ENCODE results near the gene SZT2.

SZT2 gene

DNA sequence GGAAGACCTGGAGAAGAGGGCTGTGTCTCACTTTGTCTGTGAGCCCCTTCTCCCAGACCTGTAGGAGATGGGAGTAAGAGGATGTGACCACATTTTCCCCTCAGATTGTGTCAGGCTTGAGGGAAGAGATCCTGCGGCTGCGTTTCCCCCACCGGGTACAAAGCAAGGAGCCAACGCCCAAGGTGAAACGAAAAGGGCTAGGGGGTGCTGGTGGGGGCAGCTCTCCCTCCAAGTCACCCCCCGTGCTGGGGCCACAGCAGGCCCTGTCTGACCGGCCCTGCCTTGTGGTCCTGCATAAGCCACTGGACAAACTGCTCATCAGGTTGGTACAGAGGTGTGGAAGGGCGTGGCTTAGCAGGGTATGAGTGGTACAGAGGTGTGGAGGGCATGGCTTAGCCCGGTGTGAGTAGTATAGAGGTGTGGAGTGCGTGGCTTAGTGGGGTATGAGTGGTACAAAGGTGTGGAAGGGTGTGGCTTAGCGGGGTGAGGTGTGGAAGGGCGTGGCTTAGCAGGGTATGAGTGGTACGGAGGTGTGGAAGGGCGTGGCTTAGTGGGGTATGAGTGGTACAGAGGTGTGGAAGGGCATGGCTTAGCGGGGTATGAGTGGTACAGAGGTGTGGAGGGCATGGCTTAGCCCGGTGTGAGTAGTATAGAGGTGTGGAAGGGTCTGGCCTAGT is 33.4 kb downstream of the SZT2 start:
- no peak overlapping the region for H3K4me3 ChIP-seq
- DNase-seq (ENCODE audit: low spot score): no peak
- H3K27ac ChIP-seq: no peak overlapping the region
- TF ChIP-seq, protein P1, sequence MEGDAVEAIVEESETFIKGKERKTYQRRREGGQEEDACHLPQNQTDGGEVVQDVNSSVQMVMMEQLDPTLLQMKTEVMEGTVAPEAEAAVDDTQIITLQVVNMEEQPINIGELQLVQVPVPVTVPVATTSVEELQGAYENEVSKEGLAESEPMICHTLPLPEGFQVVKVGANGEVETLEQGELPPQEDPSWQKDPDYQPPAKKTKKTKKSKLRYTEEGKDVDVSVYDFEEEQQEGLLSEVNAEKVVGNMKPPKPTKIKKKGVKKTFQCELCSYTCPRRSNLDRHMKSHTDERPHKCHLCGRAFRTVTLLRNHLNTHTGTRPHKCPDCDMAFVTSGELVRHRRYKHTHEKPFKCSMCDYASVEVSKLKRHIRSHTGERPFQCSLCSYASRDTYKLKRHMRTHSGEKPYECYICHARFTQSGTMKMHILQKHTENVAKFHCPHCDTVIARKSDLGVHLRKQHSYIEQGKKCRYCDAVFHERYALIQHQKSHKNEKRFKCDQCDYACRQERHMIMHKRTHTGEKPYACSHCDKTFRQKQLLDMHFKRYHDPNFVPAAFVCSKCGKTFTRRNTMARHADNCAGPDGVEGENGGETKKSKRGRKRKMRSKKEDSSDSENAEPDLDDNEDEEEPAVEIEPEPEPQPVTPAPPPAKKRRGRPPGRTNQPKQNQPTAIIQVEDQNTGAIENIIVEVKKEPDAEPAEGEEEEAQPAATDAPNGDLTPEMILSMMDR (IDR thresholded peaks at IDR 0.05): no peak

DNA sequence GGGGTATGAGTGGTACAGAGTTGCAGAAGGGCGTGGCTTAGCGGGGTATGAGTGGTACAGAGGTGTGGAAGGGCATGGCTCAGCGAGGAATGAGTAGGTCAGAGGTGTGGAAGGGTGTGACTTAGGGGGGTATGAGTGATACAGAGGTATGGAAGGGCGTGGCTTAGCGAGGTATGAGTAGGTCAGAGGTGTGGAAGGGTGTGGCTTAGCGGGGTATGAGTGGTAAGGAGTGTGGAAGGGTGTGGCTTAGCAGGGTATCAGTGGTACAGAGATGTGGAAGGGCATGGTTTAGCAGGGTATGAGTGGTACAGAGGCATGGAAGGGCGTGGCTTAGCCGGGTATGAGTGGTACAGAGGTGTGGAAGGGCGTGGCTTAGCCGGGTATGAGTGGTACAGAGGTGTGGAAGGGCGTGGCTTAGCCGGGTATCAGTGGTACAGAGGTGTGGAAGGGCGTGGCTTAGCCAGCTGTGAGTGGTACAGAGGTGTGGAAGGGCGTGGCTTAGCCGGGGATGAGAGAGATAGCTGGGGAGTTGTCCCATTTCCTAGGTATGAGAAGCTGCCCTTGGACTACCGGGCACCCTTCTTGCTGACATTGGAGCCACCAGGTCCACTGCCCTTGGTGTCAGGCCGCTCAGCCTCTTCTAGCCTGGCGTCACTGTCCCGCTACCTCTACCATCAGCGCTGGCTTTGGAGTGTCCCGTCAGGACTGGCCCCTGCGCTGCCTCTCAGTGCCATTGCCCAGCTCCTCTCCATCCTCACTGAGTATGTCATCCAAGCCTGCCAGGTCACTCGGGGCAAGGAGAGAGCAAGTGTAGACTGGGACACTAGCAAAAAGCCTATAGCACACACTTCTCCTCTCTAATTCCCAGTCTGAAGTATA is 34.2 kb downstream of the SZT2 start:
- H3K27ac ChIP-seq: no peak overlapping the region
- no peak for DNase-seq (ENCODE audit: low spot score)
- TF ChIP-seq, protein P1 (IDR thresholded peaks at IDR 0.05): no peak
- no peak overlapping the region for H3K4me3 ChIP-seq

DNA sequence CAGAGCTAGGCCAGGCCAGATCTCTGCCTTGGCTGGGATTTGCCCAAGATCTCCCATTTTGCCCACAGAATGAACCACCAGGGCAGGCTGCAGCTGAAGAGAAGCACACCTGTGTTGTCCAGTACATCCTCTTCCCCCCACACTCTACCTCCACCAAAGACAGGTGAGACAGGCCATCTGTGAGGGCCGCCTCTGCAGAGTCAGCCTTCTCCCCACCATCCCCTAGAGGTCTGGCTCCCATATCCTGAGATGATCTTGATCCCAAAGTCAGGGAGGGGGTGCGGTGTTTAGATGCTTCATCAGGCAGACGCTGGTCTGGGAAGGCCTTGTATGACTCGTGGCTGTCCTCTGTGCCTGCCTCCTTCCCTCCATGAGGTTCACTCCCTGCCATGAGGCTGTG is 35.3 kb downstream of the SZT2 start:
- H3K27ac ChIP-seq: no peak overlapping the region
- DNase-seq (ENCODE audit: low spot score): no peak
- TF ChIP-seq, protein P1 (IDR thresholded peaks at IDR 0.05): no peak
- H3K4me3 ChIP-seq: no peak overlapping the region

DNA sequence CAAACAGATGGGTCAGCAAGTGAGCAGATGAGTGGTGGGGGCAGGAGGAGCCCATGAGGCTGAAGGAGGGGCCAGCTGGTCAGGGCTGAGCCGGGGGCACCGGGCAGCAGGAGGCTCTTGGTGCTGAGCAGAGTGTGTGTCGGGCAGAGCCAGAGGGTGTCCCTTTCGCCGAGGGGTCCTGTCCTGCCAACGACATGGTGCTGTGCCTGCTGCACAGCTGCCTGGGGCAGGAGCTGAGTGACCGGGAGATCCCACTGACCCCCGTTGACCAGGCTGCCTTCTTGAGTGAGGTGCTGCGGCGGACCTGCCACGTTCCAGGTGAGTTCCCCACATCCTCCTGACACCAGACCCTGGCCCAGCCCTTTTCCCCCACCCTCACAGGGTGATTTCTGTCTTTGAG is 36.5 kb downstream of the SZT2 start:
- no peak for DNase-seq (ENCODE audit: low spot score)
- no peak overlapping the region for H3K4me3 ChIP-seq
- no peak overlapping the region for H3K27ac ChIP-seq
- TF ChIP-seq, protein P1 (IDR thresholded peaks at IDR 0.05): no peak

DNA sequence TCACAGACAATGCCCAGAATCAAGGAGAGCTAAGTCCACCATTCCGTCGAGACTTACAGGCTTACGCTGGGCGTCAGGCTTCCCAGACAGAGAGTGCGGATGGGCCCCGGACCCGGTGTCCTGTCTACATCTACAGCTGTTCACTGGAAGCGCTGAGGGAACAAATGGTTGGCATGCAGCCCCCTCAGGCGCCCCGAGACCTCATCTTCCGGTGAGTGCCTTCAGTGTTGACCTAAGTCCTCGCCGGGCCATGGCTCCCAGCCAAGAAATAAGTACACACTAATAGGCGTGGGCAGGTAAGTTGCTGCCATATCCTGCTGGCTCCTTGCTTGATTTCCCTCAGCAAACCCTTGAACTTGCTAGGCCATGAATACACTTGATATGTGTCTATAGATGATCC is 37.8 kb downstream of the SZT2 start:
- H3K27ac ChIP-seq: no peak overlapping the region
- no peak for DNase-seq (ENCODE audit: low spot score)
- TF ChIP-seq, protein P1 (IDR thresholded peaks at IDR 0.05): no peak
- no peak overlapping the region for H3K4me3 ChIP-seq

DNA sequence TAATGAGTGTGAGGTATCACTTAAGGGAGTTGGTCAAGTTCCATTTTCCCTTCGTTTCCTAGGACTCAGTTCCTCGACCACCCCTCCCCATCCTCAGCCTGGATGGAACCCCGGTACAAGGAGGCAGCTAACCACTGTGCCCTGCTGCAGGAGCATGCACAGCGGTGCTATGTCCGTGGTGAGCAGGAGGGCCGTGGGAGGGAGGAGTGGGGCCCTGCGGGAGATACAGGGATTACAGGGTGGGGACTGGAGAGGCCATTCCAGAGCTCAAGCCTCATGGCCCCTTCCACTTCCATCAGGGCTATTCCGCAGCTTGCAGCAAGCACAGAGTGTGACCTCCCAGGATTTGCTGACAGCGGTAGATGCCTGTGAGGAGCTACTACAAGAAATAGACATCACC is 38.2 kb downstream of the SZT2 start:
- DNase-seq (ENCODE audit: low spot score): no peak
- TF ChIP-seq, protein P1 (IDR thresholded peaks at IDR 0.05): no peak
- no peak overlapping the region for H3K4me3 ChIP-seq
- H3K27ac ChIP-seq: no peak overlapping the region

DNA sequence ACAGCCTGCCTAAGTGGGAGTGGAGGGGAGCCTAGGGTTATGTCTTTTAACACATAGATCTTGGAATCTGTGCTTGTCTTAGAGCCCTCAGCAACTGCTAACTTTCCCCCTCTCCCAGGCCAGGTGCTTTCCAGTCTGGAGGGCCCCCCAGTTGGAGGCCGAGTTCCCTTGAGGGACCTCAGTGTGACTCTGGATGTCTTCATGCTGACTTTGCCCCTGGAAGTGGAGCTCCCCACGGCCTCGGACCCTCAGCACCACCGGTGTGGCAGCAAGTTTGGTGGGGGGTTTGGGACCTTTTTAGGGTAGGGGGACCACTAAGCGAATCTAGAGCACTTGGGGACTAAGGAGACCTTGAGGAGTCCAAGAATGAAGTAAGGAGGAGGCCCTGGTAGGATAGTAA is 41.1 kb downstream of the SZT2 start:
- DNase-seq (ENCODE audit: low spot score): no peak
- H3K27ac ChIP-seq: no peak overlapping the region
- TF ChIP-seq, protein P1 (IDR thresholded peaks at IDR 0.05): no peak

More for the DNA sequence above, 41.1 kb downstream of the SZT2 start:
- H3K4me3 ChIP-seq: no peak overlapping the region

Measured in coronary artery (tissue), 2 donors.